COR-L47 (cell line): ENCODE data around the gene ETF1.
"Not testable (repeated sequence)": the region's sequence is repeated elsewhere in the genome, so short reads cannot be mapped to it uniquely, and the experiment has no call there.

Experiments
- DNase-seq: peaks from one replicate; lab custom pipeline; 2025; lab: John Stamatoyannopoulos, UW

ETF1 gene

DNA sequence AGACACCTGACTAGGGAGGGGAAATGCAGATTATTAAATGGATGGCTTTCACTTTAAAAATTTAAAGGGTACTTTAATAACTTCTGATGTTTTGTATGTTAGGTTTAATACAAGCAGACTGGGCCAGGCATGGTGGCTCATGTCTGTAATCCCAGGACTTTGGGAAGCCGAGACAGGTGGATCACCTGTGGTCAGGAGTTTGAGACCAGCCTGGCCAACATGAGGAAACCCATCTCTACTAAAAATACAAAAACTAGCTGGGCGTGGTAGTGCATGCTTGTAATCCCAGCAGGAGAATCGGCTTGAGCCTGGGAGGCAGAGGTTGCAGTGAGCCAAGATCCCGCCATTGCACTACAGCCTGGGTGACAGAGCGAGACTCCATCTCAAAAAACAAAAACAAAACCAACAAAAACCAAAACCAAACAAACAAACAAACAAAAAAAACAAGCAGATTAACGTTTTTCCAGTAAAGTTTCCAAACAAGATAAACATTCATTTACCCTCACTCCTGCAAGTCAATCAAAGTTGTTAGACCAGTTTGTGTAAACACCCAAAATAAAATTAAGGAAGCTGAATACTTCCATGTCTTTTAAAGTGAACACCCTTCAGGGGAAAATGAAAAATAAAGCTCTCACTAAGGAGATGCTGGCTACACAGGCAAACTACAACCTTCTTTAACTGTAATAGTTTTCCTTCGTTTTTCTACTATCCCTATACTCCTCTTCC lies 14.1 kb downstream of the ETF1 start:
- no peak for DNase-seq

- no peak for DNase-seq
These were observed 14.8 kb downstream of the ETF1 start for GRCh38 chr5:138528208-138528607.

- DNase-seq = no peak
These were observed 15.9 kb downstream of the ETF1 start for GRCh38 chr5:138527170-138527569.

DNA sequence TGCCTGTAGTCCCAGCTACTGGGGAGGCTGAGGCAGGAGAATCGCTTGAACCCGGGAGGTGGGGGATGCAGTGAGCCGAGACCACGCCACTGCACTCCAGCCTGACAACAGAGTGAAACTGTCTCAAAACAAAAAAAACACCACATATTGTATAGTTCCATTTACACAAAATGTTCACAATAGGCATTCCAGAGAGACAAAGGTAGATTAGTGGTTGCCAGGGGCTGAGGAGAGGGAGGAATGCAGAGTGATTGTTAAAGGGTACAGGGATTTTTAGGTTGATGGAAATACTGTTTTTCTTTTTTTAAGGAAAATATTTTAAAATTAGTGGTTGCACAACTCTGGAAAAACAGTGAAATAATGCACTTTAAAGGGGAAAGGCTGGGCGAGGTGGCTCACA lies 19.6 kb downstream of the ETF1 start:
- no peak for DNase-seq

- DNase-seq = no peak
These were observed 22.1 kb downstream of the ETF1 start for GRCh38 chr5:138520971-138521370.

DNA sequence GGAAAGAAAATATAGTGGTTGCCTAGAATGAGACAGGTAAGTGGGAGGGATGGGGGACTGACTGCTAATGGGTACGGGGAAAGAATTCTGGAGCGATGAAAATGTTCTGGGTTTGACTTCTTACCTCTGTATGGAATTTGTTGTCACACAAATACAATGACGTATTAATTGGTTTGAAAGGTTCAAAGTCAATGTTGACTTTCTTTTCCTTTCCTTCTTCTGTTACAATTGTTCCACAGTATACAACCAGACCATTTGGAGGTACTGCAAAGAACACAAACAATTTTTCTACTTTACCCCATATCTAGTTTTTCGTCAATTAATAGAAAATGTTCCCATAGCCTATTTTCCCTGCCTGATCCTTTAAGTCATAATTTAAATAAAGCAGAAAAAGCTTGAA lies 25.6 kb downstream of the ETF1 start:
- DNase-seq = no peak

GRCh38 chr5:138515556-138516245 lies 27.3 kb downstream of the ETF1 start:
- DNase-seq = no peak

DNA sequence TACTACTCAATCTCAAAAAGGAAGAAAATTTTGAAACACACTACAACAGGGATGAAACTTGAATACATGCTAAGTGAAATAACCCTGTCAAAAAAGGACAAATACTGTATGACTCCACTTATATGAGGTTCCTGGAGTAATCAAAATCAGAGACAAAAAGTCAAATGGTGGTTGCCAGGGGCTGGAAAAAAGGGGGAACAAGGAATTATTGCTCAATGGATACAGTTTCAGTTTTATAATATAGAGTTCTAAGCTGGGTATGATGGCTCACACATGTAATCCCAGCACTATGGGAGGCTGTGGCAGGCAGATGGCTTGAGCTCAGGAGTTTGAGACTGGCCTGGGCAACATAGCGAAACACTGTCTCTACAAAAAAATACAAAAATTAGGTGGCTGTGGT lies 29.0 kb downstream of the ETF1 start:
- DNase-seq = no peak

DNA sequence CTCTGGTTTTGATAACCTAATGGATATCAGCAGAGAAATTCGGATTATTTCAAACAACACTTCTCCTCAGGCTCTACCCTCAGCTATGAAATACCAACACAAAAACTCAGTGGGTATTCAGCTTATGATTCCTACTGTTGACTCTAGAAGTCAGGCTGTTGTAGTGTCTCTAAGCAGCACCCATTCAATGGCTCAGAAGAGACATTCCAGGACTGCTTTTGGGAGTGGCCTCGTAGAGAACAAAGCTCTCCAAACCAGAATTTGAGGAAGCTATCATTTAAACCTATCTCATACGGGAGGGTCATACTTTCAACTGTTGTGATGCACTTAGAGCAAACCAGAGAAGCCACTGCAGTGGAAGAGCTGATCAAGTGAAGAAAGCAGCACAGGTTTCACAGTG lies 34.1 kb downstream of the ETF1 start:
- DNase-seq = no peak

- not testable (repeated sequence) for DNase-seq
These were observed 35.6 kb downstream of the ETF1 start for GRCh38 chr5:138507485-138507884.

DNA sequence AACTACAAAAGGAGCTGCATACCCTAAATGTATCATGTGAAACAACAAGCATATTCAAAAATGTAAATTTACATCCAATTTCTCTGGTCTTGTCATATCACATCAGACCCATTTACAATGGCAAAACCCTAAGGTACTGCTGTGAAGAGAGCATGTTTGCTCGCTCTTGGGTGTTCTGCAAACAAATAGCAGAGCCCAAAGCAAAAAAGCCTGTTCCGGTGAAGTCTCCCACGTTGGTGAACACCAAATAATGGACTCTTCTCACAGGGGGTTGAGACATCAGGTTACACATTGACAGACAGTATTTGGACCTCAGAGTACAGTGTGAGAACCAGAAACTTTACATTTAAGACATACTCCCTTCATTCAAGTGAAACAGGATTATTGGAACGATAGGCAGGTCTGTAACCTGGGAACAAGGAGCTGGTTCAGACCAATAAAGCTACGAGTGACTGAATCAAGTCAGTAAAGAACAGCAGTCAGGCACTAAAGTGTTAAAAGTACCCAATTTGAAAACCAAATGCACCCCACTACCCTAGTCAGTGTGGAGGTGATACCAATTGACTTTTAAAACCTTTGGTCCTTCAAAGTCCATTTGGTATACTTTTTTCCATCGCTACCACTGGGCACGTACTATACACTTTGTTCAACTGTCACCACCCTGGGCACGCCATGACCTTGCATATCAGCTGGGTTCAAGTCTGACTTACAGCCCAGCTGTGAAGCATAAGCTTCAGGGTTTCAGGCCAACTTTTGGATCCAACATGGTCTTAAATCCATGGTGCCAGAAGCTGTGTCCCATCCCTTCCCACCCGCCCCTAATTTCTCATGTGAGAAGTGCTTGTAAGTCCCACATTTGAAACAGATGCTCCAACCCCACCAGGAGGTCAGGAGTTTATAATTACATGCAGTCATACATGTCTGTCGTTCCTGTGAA lies 36.4 kb downstream of the ETF1 start:
- DNase-seq = no peak

DNA sequence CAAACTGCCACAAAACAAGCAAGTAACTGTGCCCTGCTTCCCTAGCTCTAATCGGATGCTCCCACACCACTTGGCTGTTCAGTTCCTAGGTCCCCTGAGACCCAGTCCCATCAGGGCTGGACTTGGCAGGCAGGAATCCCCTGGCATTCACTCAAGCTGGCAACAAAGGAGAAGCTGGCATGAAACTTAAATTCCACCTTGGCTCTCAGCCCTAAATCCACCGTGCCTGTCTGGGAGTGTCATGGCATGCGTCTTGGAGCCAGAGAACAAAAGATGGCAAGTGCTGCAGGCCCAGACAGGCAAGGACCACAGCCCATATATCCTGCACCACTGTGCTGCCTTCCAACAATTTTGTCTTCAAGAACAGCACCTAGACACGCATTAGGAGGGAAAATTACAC lies 38.2 kb downstream of the ETF1 start:
- peak; percentile 41 for DNase-seq

GRCh38 chr5:138503487-138504270 lies 39.4 kb downstream of the ETF1 start:
- peak; percentile 36 for DNase-seq

DNA sequence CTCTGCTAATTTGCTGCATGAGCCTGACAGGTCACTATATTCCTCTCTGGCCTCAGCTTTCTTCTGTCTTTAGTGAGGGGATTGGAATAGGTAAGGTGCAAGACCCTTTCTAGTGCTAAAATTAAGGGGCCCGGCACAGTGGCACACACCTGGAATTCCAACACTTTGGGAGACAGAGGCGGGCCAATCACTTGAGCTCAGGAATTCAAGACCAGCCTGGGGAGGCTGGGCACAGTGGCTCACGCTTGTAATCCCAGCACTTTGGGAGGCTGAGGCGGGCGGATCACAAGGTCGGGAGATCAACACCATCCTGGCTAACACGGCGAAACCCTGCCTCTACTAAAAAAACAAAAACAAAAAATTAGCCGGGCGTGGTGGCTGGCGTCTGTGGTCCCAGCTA lies 40.5 kb downstream of the ETF1 start:
- no peak for DNase-seq

DNA sequence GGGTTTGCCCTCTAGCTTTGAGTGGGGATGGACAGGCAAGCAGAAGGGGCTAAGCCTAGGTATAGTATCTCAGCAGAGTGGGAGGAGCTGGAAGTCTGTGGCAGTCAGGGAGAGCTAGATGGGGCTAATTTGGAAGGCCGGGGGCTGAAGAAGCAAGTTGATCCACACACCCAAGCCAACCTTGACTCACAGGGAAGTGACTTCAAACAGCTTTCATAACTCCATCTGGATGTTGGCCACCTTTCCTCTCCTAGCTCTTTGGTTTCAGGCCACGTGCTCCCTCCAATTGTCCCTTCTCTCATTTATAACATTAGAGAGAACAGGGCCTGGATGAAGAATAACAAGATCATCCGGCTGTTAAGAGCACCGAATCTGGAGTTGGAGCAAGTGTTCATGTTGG lies 40.9 kb downstream of the ETF1 start:
- no peak for DNase-seq

- no peak for DNase-seq
These were observed 44.7 kb downstream of the ETF1 start for GRCh38 chr5:138498376-138498775.

- no peak for DNase-seq
These were observed 47.7 kb downstream of the ETF1 start for GRCh38 chr5:138495351-138495750.

- no peak for DNase-seq
These were observed 50.4 kb downstream of the ETF1 start for GRCh38 chr5:138492560-138493045.

DNA sequence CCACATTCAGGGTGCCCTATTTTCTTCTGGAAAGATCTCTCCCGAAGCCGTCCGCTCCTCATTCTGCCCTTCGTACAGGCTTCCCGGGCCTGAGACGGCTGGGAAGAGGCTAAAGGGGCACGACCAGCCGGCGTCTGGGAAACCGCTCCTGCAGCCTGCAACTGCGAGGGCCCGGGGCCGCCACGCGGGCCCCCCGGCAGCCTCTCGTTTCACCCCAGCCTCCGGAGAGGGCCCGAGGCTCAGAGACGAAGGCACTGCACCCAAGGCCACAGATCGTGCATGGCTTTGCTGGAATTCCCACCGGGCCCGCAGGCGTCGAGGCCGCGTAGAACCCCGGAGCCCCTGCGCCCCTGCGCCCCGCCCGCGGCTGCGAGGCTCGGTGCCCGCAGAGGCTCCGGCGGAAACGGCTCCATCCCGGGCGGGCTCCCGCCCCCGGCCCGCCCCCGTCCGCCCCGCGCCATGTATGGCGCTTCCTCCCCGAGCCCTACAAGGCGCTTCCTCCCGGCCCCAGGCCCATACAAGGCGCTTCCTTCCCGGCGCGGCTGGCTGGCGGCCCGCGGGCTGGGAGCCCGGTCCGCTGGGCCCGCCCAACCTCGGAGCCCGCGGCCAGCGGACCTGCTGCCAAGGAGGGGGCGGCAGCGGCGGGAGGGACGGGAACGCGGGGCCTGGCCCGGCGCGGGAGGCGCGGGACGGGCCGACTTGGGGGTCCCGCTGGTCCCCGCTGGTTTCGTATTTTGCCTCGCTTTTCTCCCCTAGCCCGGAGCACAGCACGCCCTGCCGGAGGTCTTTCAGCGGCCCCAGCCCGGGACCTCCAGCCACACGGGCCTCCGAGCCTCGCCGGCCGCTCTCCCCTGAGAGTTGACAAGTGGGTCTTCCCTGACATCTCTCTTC lies 51.1 kb downstream of the ETF1 start:
- DNase-seq = peak; percentile 75

DNA sequence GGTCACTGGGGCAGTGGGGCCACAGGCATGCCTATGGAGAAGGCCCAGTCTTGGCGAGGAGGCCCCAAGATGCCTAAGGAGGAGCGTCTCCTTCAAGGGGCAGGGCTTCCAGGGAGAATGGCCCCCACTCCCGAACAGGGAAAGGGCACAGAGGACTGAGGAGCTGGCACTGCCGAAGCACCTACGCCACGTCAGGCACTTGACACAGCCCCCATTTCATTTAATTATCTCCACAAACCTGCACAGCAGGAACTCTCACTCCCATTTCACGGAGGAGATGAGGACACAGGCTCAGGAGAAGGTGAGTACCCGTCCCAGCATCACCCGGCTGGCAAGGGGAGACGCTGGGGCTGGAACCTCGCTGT lies 51.8 kb downstream of the ETF1 start:
- no peak for DNase-seq
